ENCODE results near the gene GALNTL6. TPM values are rescaled to one million over a fixed set of nuclear protein-coding genes. Genes with fewer than 3 reads are reported as not detected.

The GALNTL6 gene
- total and polyA plus RNA-seq, 2 of the 4 experiments (the other 2 are of a cell fraction): under 0.01 TPM; not detected in 1

DNA sequence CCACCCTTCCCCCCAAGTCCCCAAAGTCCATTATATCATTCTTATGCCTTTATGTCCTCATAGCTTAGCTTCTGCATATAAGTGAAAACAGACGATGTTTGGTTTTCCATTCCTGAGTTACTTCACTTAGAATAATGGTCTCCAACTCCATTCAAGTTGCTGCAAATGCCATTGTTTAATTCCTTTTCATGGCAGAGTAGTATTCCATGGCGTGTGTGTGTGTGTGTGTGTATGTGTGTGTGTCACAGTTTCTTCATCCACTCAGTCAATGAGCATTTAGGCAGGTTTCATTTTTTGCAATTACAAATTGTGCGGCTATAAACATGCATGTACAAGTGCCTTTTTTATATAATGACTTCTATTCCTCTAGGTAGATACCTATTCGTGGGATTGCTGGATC, 1248.0 kb downstream of the GALNTL6 start:
- Histone ChIP-seq H2AK9ac (replicated peaks; ENCODE audit: low read depth, low read length, poor library complexity) (no peak overlapping the region), H3K4ac (ENCODE audit: low read depth, low read length) (no peak overlapping the region), H3K4me1 (ENCODE audit: control insufficient read depth, insufficient read depth, low read length) (no peaks in the 10 kb centered on the region), H3K36me3 (ENCODE audit: control insufficient read depth, insufficient read depth, low read length) (no peaks in the 10 kb centered on the region), H3K79me1 (ENCODE audit: low read depth in 1 of 2, low read length in 2 of 2) (no peaks in the 10 kb centered on the region), H2BK15ac (ENCODE audit: low read depth, low read length) (no peak overlapping the region), H3K4me2 (ENCODE audit: low read depth, low read length) (no peak overlapping the region), H4K91ac (ENCODE audit: insufficient read depth, low read depth, low read length) (no peak overlapping the region), H3K56ac (ENCODE audit: extremely low read depth, insufficient read depth, low read length) (no peak overlapping the region), H4K8ac (ENCODE audit: low read depth in 2 of 2, low read length in 2 of 2) (no peak overlapping the region), H3K23ac (ENCODE audit: low read depth, low read length) (no peak overlapping the region), H2BK120ac (ENCODE audit: low read depth, low read length) (no peak overlapping the region), H4K20me1 (ENCODE audit: insufficient read depth, low read length) (no peaks in the 10 kb centered on the region), H3K14ac (replicated peaks; ENCODE audit: low read depth, low read length) (no peak overlapping the region), H3K9me1 (ENCODE audit: insufficient read depth, low read length) (no peaks in the 10 kb centered on the region; the same call in 1 of the 2 replicates), H2BK20ac (ENCODE audit: low read depth, low read length) (no peak overlapping the region), H3K9ac (ENCODE audit: low read depth, low read length) (no peak overlapping the region), H2BK5ac (ENCODE audit: low read depth, low read length, poor library complexity, severe bottlenecking) (no peak overlapping the region), H3K18ac (ENCODE audit: low read depth, low read length) (no peak overlapping the region), H3K4me3 (ENCODE audit: insufficient read depth, low read depth, low read length) (no peak overlapping the region), H4K5ac (ENCODE audit: low read depth, low read length) (no peak overlapping the region), H3K27ac (ENCODE audit: insufficient read depth, low read length) (no peak overlapping the region), H2AK5ac (ENCODE audit: low read depth, low read length) (no peak overlapping the region), H2AFZ (replicated peaks; ENCODE audit: low read length, poor library complexity) (no peak overlapping the region), H3K27me3 (ENCODE audit: control insufficient read depth, insufficient read depth, low read length) (no peaks in the 10 kb centered on the region), H3K9me3 (ENCODE audit: control insufficient read depth, insufficient read depth, low read length) (no peaks in the 10 kb centered on the region)
- in situ Hi-C loops (cut with MboI; ENCODE audit: low sequenced_read_pairs) (no loop called here), intact Hi-C loops (cut with micrococcal nuclease) (no loop called here), dilution Hi-C loops (cut with HindIII; ENCODE audit: low sequenced_read_pairs, unreplicated experiment) (no loop called here)
- no CpG with 5 or more reads among the region's 4 CpGs for WGBS, 2 experiments (ENCODE audit: extremely low coverage in 2 of 2, insufficient read length in 1 of 2)
- POLR2A ChIA-PET (ENCODE audit: unreplicated experiment): no interaction called here
- DNase-seq: no peak
- CTCF ChIA-PET: no interaction called here
- ATAC-seq (ENCODE audit: low read depth): no peak
- no TSS peak for BruUV-seq (replicated peaks)
- TF ChIP-seq RAD21 (IDR thresholded peaks at IDR 0.05; ENCODE audit: low read length): no peak
- no peak for TF ChIP-seq RCOR1 (IDR thresholded peaks at IDR 0.05; ENCODE audit: insufficient replicate concordance, low read length)
- TF ChIP-seq CEBPB (IDR thresholded peaks at IDR 0.05; ENCODE audit: low read depth, low read length): no peak
- no peak for TF ChIP-seq NFE2L2 (IDR thresholded peaks at IDR 0.05; ENCODE audit: low read depth, low read length)
- no peak for TF ChIP-seq MXI1 (IDR thresholded peaks at IDR 0.05; ENCODE audit: borderline replicate concordance, low read depth, low read length)
- TF ChIP-seq FOS (IDR thresholded peaks at IDR 0.05; ENCODE audit: low read depth, low read length): no peak
- TF ChIP-seq, protein P1, sequence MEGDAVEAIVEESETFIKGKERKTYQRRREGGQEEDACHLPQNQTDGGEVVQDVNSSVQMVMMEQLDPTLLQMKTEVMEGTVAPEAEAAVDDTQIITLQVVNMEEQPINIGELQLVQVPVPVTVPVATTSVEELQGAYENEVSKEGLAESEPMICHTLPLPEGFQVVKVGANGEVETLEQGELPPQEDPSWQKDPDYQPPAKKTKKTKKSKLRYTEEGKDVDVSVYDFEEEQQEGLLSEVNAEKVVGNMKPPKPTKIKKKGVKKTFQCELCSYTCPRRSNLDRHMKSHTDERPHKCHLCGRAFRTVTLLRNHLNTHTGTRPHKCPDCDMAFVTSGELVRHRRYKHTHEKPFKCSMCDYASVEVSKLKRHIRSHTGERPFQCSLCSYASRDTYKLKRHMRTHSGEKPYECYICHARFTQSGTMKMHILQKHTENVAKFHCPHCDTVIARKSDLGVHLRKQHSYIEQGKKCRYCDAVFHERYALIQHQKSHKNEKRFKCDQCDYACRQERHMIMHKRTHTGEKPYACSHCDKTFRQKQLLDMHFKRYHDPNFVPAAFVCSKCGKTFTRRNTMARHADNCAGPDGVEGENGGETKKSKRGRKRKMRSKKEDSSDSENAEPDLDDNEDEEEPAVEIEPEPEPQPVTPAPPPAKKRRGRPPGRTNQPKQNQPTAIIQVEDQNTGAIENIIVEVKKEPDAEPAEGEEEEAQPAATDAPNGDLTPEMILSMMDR (conservative IDR thresholded peaks at IDR 0.05; ENCODE audit: low read depth, low read length): no peak
- no peak for TF ChIP-seq MAZ (IDR thresholded peaks at IDR 0.05; ENCODE audit: borderline replicate concordance, low read depth, low read length)
- no peak for TF ChIP-seq POLR2A (IDR thresholded peaks at IDR 0.05; ENCODE audit: low read depth, low read length)
- TF ChIP-seq MAFK (IDR thresholded peaks at IDR 0.05; ENCODE audit: low read depth, low read length): no peak
- TF ChIP-seq CHD1 (IDR thresholded peaks at IDR 0.05; ENCODE audit: low read depth, low read length): no peak
- no peak for TF ChIP-seq BHLHE40 (IDR thresholded peaks at IDR 0.05; ENCODE audit: low read depth, low read length)
